Endothelial cell of umbilical vein (primary cell): ENCODE measurements around the gene ARHGEF37. TPM values are rescaled to one million over a fixed set of nuclear protein-coding genes. Genes with fewer than 3 reads are reported as not detected.

Experiments
- BruUV-seq: library from RNA; stranded (reverse); fragments of 400-500 nt; replicated peaks from 2 replicates; lab custom pipeline; 2021; lab: Mats Ljungman, UMichigan
- CTCF ChIA-PET: fragments of 300-600, 350-600 bp; sonication (Branson Sonifier 250); formaldehyde crosslinking; loops from one replicate; lab custom pipeline; 2021; ENCODE audit warnings: antibody characterized with exemption, inconsistent platforms; lab: Charles Lee
- POLR2A ChIA-PET: fragments of 300-600, 350-600 bp; sonication (Branson Sonifier 250); formaldehyde crosslinking; loops from one replicate; lab custom pipeline; 2021; ENCODE audit warnings: antibody characterized with exemption, inconsistent platforms; lab: Charles Lee
- DNase-seq: peaks from one replicate; pipeline ENCODE4 v3.0.0-alpha.2; 2011; ENCODE audit warnings: low read depth, low spot score
- FAIRE-seq: peaks from 2 replicates; lab custom pipeline; 2011; peaks lifted over from hg19 to GRCh38; lab: Jason Lieb, UNC
- H2AFZ ChIP-seq: 2 replicates; pipeline ENCODE4 v1.6.0; 2012; ENCODE audit warnings: low read depth, low read length, control low read depth, inconsistent platforms
- H3K27ac ChIP-seq: 2 replicates; pipeline ENCODE4 v1.5.1; 2011; ENCODE audit warnings: low read depth, mild to moderate bottlenecking, control low read depth, low read length, moderate library complexity; ENCODE audit not compliant: insufficient read depth
- H3K27me3 ChIP-seq, 2 experiments: 2 replicates each; pipeline versions ENCODE4 v1.6.0 to v1.6.1; 2011; ENCODE audit warnings: low read length in 2 of 2, mixed read lengths in 1 of 2; ENCODE audit not compliant: control insufficient read depth in 2 of 2, insufficient read depth in 2 of 2
- H3K36me3 ChIP-seq, 2 experiments: 2 replicates in 1 of 2; 3 replicates in 1 of 2; pipeline ENCODE4 v1.5.1; 2011; ENCODE audit warnings: low read length in 2 of 2, mild to moderate bottlenecking in 1 of 2, moderate library complexity in 1 of 2; ENCODE audit not compliant: control insufficient read depth in 2 of 2, insufficient read depth in 2 of 2; ENCODE audit errors: extremely low read depth in 1 of 2
- H3K4me1 ChIP-seq: 3 replicates; pipeline ENCODE4 v1.5.1; 2011; ENCODE audit warnings: mild to moderate bottlenecking, low read length; ENCODE audit not compliant: control insufficient read depth, insufficient read depth; ENCODE audit errors: extremely low read depth
- H3K4me2 ChIP-seq: 2 replicates; pipeline ENCODE4 v1.6.1; 2011; ENCODE audit warnings: low read length, control low read depth, mixed read lengths; ENCODE audit not compliant: insufficient read depth
- H3K4me3 ChIP-seq, 3 experiments: fragments of 200-600 bp in 1 of 3; sonication (generic), shearing (Covaris generic) in 1 of 3; replicated peaks in 1 of 3; 2 replicates each; pipeline ENCODE4 v1.5.1; 2011 to 2016; ENCODE audit warnings: control low read depth in 3 of 3, low read length in 3 of 3, mild to moderate bottlenecking in 2 of 3, inconsistent platforms in 1 of 3, low read depth in 1 of 3, moderate library complexity in 1 of 3; ENCODE audit not compliant: insufficient read depth in 1 of 3
- H3K79me2 ChIP-seq: 2 replicates; pipeline ENCODE4 v1.6.0; 2012; ENCODE audit warnings: low read length, inconsistent platforms; ENCODE audit not compliant: control insufficient read depth, insufficient read depth
- H3K9ac ChIP-seq: replicated peaks from 2 replicates; pipeline ENCODE3; 2011; ENCODE audit warnings: low read length, control low read depth; ENCODE audit not compliant: insufficient read depth; ENCODE audit errors: extremely low read depth
- H3K9me1 ChIP-seq: replicated peaks from 3 replicates; pipeline ENCODE4 v1.6.0; 2011; ENCODE audit warnings: mild to moderate bottlenecking, low read length; ENCODE audit not compliant: control insufficient read depth, insufficient read depth; ENCODE audit errors: extremely low read depth
- H3K9me3 ChIP-seq: replicated peaks from 2 replicates; pipeline ENCODE4 v1.5.1; 2012; ENCODE audit warnings: low read length, inconsistent platforms; ENCODE audit not compliant: control insufficient read depth, insufficient read depth
- H4K20me1 ChIP-seq: replicated peaks from 2 replicates; pipeline ENCODE3; 2011; ENCODE audit warnings: mild to moderate bottlenecking, low read length; ENCODE audit not compliant: control insufficient read depth, insufficient read depth; ENCODE audit errors: extremely low read depth
- CTCF ChIP-seq, 2 donors: IDR thresholded peaks; 1 replicate in 1 of 2; 2 replicates in 1 of 2; pipeline ENCODE4 v1.5.1; 2011; ENCODE audit warnings: low read length in 2 of 2, mild to moderate bottlenecking in 2 of 2, moderate library complexity in 2 of 2, control low read depth in 1 of 2, inconsistent platforms in 1 of 2, low read depth in 1 of 2; ENCODE audit not compliant: insufficient read depth in 1 of 2; ENCODE audit errors: extremely low read depth in 1 of 2
- EZH2 ChIP-seq: IDR thresholded peaks from 2 replicates; pipeline ENCODE4 v1.6.1; 2012; ENCODE audit warnings: borderline replicate concordance, low read depth, mild to moderate bottlenecking, moderate library complexity, low read length, inconsistent platforms; ENCODE audit not compliant: severe bottlenecking
- FOS ChIP-seq: IDR thresholded peaks from 2 replicates; pipeline ENCODE4 v1.6.1; 2011; ENCODE audit warnings: mild to moderate bottlenecking, low read length, moderate library complexity, borderline replicate concordance; ENCODE audit not compliant: insufficient read depth
- GATA2 ChIP-seq: IDR thresholded peaks from 2 replicates; pipeline ENCODE4 v1.7.0; 2011; ENCODE audit warnings: low read depth, mild to moderate bottlenecking, moderate library complexity, mixed read lengths, low read length; ENCODE audit not compliant: insufficient read length, insufficient read depth
- MAX ChIP-seq: IDR thresholded peaks from 2 replicates; pipeline ENCODE4 v1.6.1; 2011; ENCODE audit not compliant: insufficient read depth, insufficient read length
- MYC ChIP-seq: IDR thresholded peaks from one replicate; pipeline ENCODE4 v1.6.1; 2011; ENCODE audit warnings: mild to moderate bottlenecking, low read depth, low read length
- POLR2A ChIP-seq: IDR thresholded peaks from 2 replicates; pipeline ENCODE4 v1.6.1; 2012; ENCODE audit warnings: low read depth, mild to moderate bottlenecking, control low read depth, low read length
- POLR2AphosphoS5 ChIP-seq: IDR thresholded peaks from 2 replicates; pipeline ENCODE4 v1.6.1; 2012; ENCODE audit warnings: low read depth, mild to moderate bottlenecking, control low read depth, low read length, moderate library complexity; ENCODE audit not compliant: insufficient read depth
- dilution Hi-C: fragments of 300-500 bp; cut with MboI; formaldehyde crosslinking; loops from one replicate; pipeline ENCODE4 v1.15.0; 2019; ENCODE audit warnings: low sequenced_read_pairs; ENCODE audit not compliant: extremely low pct_ligation_motif_present
- intact Hi-C: fragments of 100-400 bp; cut with micrococcal nuclease; formaldehyde crosslinking; loops from one replicate; pipeline ENCODE4 v1.10.0; 2022
- polyA plus RNA-seq, 4 experiments: library from polyadenylated mRNA; depleted of rRNA in 3 of 4; stranded (reverse) in 3 of 4; unstranded in 1 of 4; fragments of >200 nt; gene quantifications; 2 replicates each; pipeline versions ENCODE4 v1.2.1 to v1.2.3, GENCODE V29; 2011 to 2012; ENCODE audit warnings: missing spikeins in 1 of 4
- total RNA-seq: library from RNA; stranded (reverse); gene quantifications from 2 replicates; pipeline ENCODE4 v1.2.3, GENCODE V29; 2021

ARHGEF37 gene
- total and polyA plus RNA-seq, 2 donors (not counting 3 experiments of a cell fraction or from before 2014, with no cell fraction given): 4.9 to 7.0 TPM

GRCh38 chr5:149665416-149666175, 84.3 kb downstream of the ARHGEF37 start:
- ChIA-PET POLR2A (no interaction called here), CTCF (interaction anchor here (1.6 to 4.7 kb wide), 8 partner anchors 9 to 325 kb away, joined by 4 to 240 read pairs (median 26); partner anchors contain the start of gene SLC26A2)
- Histone ChIP-seq H3K4me2 (no peak overlapping the region), H3K9me3 (no peaks in the 10 kb centered on the region), H3K9ac (no peak overlapping the region), H3K27ac (no peak overlapping the region), H3K27me3 (peaks cover 2 to 3% of the 10 kb centered on the region in 2 experiments), H3K79me2 (no peaks in the 10 kb centered on the region), H3K4me1 (no peaks in the 10 kb centered on the region), H3K9me1 (no peaks in the 10 kb centered on the region), H3K4me3 (no peak overlapping the region), H4K20me1 (no peaks in the 10 kb centered on the region), H3K36me3 (no peaks in the 10 kb centered on the region), H2AFZ (no peak overlapping the region)
- BruUV-seq: no TSS peak
- intact Hi-C loops (loop anchor here (2.0 to 10.0 kb wide), 2 partner anchors 65 to 329 kb away; partner anchors contain the start of gene PPARGC1B), dilution Hi-C loops (no loop called here)
- FAIRE-seq: no peak
- TF ChIP-seq CTCF (IDR thresholded peaks at IDR 0.05; ENCODE audit: extremely low read depth in 1 of 2, insufficient read depth in 1 of 2, low read depth in 1 of 2, low read length in 2 of 2) (no peak), POLR2A (no peak), FOS (no peak), MAX (no peak), EZH2 (no peak), GATA2 (no peak), POLR2AphosphoS5 (no peak), MYC (no peak)
- DNase-seq: no peak
